ENCODE data around the gene GMEB2.

Gene GMEB2

DNA sequence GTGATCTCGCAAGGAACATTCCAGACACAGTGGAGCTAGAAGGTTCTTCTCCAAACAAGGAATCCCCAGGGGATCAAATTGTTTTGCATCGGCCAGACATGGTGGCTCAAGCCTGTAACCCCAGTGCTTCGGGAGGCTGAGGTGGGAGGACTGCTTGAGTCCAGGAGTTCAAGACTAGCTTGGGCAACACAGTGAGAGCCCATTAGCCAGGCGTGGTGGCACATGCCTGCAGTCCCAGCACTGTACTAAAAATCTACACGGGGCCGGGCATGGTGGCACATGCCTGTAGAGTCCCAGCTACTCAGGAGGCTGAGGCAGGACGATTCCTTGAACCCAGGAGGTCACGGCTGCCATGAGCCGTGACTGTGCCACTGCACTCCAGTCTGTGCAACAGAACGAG is 15.3 kb downstream of the GMEB2 start:
- no peak for DNase-seq

DNA sequence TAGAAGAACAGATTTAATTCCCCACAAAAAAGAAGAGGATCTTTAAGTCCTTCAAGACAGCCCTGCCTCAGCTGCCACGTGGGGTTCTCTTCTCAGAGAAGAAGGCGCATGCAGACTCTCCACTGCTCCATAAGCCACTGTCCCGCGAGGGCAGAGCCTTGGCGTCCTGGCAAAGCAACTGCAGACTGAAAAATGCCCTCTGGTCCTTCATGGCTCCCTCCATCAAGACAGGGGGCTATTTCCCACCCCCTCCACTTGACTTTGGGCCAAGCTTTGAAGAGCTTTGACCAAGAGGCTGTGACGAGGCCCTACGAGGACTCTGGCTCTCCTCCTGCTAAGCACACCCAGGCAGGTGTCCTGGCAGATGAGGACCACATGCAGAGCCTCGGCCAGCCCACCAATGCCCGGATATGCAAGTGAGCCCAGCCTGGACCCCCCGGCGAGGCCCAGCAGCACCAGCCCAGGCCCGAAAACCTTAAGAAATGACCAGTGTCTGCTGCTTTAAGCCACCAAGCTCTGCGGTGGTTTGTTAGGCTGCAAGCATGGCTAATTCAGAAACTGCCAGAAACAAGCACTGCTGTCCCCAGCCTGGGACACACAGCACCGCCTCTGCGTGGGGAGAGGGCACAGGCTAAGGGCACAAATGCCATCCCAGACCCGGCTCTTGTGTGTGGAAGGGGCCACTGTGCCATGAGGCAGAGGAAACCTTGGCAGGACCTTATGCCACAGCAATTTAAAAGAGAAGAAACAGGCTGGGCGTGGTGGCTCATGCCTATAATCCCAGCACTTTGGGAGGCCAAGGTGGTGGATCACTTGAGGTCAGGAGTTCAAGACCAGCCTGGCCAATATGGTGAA is 16.1 kb downstream of the GMEB2 start:
- DNase-seq = no peak

DNA sequence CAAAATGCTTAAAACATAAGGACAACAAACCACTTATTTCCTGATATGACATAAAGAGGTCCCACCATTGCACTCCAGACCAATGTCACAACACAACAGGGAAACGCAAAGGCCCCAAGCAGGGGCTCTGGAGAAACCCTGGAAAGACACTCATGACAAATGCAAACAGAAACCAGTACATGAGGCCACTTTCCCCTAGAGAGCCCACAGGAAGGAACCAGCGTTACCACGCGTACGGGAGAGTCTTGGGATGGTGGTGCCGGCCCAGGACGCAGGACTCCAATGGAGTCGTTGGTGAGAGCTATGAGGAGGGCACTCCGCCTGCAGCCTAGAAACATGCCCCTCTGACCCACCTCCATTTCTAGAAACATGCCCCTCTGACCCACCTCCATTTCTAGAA is 20.2 kb downstream of the GMEB2 start:
- no peak for DNase-seq

DNA sequence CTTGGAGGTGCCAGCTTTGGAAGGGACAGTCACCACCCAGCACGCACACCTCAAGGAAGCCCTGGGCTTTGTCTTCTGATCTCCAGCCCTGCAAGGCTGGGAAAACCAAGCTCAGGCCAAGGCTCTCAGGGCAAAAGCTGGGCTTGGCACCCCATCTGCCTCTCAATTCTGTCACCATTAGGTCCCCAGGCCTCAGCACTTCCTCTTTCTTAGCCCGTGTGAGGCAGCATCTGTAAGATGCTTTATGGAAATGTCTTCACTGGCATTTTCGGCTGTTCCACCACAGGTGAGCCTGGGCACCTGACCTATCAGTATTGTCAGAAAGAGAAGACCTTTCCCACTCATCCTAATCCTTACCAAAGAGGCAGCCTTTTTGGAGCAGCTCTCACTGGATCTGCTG is 24.6 kb downstream of the GMEB2 start:
- no peak for DNase-seq

DNA sequence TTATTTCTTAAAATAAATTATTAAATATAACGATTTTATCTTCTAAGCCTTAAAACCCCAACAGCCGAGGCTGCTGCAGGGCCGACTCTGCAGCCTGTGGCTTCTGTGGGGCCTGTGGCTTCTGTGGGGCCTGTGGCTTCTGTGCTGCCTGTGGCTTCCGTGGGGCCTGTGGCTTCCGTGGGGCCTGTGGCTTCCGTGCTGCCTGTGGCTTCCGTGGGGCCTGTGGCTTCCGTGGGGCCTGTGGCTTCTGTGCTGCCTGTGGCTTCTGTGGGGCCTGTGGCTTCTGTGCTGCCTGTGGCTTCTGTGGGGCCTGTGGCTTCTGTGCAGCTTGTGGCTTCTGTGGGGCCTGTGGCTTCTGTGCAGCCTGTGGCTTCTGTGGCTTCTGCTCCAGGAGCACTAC is 25.2 kb downstream of the GMEB2 start:
- DNase-seq = peak; percentile 44

DNA sequence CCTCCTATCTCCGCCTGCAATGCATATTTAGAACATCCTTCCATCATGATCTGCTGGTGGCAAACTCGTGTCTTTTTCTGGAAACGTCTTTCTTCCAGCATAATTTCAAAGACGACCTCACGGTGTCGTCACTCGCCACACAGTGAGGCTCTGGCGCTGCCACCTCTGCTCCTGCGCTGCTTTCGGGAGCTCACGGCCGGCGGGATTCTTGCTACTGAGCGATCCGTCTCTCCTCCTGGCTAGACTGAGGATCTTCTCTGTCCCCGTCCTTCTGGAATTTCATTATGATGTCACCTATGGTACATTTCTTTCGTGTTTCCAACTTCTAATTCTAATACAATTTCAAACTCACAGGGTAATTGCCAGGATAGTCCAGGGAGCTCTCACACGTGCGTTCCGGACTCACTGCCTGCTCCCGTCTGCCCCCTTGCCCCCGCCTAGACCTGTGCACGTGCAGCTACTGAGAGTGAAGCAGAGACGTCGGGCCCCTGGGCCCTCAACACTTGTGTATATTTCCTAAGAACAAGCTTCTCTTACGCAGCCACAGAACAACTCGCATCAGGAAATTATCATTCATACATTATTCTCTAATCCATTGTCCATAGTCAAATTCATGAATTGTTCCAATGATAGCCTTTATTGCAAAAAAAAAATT is 27.4 kb downstream of the GMEB2 start:
- no peak for DNase-seq

DNA sequence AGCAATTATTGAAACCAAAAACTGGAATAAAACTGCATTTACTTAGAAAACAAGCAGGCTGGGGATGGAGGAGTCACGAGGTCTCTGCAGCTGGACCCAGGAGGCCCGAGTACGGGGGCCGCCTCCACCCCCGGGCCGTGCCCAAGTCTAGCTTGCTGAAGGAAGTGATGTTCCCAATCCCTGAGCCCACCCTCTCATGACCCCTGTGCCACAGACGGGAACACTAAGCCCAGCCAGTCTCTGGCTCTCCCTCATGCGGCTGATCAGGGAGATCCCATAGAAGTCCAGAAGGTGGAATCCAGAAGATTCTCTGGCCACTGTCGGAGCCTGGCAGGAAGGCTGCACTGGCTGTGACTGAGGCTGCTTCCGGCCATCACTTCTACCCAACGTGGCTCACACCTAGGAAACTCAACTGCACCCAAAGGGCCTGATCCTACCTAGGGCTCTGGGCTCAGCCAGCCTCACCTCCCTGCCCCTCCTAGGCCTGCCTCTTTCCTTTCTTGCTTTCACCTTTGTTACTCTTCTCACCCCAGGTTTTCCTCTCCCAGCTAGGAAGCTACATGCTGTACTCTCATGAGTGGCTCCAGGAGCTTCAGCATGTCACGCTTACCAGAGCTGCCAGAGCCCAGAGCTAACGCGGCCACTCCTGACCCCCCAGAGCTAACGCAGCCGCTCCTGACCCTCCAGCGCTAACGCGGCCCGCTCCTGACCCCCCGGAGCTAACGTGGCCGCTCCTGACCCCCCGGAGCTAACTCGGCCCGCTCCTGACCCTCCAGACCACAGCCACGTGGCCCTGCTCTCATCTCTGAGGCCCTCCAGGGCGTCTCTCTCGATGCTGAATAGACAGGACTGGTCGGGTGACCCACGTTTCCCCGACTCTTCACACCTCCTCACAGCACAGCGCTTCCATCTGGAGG is 28.2 kb downstream of the GMEB2 start:
- no peak for DNase-seq

DNA sequence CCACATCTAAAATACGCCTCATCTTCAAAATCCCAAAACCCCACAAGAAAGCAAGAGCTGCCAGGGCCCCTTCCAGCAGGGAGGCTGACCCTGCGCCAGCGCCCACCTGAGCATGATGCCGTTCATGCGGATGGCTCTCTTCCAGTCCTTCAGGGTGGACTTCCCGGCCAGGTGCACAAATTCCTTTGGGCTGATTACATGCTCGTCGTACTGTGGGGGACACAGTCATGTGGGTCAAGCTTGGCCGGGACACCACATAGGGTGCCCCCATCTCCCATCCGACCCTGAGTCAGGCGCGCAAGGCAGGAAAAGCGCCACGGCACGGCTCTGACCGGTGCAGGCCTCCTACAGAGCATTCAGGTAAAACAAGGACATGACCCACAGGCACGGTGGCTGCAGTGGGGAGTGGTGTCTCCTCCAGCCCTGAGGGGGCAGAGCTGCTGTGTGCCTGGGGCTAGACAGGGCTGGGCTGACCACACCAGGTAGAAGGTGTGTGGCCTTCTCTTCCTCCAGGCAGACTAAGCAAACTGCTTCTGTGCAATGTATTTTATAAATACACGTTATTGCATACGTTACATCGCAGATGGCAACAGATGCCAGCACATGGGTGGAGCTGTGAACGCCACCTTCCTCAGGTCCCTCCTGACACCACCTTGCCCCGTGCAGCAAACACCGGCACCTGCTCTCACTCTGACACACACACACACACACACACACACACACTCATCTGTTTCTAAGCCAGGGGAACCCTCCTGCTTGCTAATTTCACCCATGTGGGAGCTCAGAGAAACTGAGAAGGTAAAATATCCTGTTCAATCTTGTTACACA is 29.0 kb downstream of the GMEB2 start:
- no peak for DNase-seq

DNA sequence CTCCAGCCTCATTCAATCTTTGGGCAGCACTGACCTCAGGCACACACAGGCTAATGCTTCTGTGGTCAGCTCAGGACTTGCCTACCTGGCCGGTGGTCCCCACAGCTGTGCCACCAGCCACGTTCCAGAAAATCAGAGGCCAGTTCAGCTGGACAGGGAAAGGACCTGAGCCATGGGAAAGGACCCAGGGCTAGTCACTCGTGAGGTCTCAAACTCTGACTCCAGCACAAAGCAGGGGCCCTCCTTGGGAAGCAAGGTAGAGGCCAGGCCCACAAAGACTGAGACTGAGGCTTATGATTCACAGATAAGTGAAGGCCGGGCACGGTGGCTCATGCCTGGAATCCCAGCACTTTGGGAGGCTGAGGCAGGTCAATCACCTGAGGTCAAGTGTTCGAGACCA is 30.5 kb downstream of the GMEB2 start:
- no peak for DNase-seq

DNA sequence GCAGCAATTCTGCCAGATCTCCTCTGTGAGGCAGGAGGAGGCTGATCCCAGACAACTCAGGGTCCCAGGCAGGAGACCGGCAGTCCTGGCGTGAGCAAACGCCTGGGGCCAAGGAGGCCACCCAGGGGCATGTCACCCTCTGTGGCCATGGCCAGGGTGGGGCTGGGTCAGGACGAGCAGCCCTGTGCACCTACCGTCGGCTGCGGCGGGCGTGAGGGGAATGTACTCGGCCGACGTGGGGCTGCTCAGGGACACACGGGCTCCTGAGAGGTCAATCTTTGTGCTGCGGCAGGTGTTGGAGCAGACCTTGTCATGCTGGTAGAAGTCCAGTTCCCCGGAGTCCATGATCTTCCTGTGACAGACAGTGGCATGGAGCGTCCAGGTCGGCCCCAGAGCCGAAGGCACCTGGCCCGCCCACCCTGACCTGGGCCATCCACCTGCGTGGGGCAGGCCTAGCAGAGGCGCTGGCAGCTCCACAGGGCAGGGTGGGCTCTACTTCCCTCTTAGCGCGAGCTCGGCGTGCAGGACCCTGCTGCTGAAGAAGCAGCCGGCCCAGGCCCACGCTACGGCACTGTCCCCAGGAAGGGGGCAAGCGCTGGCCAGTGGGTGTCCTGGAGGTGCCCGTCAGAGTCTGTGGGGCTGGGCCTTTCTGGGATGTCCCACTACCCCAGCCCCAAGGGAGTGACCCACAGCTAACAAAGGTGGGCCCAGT is 31.3 kb downstream of the GMEB2 start:
- DNase-seq = no peak

DNA sequence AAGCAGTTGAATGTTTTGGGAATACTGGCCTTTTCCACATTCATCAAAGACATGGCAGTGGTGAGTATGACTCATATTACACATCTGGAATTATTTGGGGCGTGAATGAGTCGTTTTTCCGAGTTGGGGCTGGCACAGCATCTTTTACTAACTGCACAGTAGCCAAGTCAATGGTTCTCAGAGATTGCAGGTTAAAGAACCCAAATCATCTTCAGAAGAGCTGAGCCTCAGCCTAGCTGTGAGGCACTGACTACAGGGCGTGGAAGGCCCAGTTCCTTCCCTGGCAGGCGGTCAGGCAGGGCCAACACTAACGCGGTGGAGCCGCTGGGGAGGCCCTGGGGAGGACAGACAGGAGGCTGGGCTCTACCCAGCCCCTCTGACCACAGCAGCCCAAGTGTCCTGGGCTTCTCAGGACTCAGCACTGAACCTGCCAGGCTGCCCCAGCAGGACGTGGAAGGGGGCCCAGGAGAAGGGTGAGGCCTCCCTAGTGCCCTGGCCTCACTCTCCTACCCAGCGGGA is 32.8 kb downstream of the GMEB2 start:
- no peak for DNase-seq

DNA sequence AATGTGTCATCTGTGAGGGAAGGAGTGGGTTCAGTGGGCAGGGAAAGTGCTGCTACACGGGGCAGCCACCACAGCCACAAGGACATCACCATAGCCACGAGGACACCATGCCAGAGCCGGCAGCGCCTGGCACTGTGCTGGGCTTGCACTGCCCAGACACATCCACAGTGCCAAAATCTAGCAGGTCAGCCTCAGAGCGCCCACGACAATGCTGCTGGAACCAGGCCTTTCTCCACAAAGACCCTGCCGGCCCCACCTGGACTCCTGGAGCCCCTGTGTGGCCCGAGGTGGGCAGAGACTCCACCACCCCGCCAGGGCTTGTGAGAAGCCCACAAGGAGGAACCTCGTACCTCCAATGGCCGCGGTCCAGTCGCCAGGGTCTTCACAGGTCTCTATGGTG is 34.2 kb downstream of the GMEB2 start:
- DNase-seq = no peak

DNA sequence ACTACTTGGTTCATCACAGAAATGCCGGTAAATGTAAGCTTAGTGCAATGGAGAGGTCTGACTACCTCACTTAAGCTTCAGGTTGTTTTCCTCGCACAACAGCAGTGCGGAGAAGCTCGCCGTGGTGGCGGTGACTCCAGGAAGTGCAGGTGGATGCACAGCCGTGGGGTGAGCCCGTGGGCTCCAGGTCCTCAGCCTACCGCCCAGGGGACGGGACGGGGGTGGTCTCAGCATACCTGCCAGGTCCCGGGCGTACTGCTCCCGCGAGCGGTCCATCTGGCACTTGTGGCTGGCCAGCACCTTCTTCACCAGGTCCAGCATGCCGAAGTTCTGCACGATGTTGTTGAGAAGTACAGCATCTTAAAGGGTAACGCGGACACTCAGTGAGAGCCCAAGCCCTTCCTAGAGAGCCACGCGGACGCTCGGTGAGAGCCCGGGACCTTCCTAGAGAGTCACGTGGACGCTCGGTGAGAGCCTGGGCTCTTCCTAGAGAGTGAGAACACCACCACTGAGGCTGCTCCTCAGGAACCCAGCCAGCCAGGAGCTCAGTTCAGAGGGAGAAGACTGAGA is 35.0 kb downstream of the GMEB2 start:
- DNase-seq = no peak

DNA sequence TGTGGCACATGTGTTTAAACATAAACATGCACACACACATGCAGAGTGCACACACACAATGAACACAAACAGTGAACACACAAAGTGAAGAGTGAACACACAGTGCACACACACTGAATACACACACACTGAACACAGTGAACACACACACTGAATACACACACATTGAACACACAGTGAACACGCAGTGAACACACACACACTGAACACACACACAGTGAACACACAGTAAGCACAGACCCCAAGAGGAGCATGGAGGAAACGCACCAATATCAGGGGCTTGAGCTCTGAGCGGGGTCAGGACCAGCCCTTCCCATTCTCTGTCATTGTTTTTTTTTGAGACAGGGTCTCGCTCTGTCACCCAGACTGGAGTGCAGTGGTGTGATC is 35.8 kb downstream of the GMEB2 start:
- DNase-seq = no peak

DNA sequence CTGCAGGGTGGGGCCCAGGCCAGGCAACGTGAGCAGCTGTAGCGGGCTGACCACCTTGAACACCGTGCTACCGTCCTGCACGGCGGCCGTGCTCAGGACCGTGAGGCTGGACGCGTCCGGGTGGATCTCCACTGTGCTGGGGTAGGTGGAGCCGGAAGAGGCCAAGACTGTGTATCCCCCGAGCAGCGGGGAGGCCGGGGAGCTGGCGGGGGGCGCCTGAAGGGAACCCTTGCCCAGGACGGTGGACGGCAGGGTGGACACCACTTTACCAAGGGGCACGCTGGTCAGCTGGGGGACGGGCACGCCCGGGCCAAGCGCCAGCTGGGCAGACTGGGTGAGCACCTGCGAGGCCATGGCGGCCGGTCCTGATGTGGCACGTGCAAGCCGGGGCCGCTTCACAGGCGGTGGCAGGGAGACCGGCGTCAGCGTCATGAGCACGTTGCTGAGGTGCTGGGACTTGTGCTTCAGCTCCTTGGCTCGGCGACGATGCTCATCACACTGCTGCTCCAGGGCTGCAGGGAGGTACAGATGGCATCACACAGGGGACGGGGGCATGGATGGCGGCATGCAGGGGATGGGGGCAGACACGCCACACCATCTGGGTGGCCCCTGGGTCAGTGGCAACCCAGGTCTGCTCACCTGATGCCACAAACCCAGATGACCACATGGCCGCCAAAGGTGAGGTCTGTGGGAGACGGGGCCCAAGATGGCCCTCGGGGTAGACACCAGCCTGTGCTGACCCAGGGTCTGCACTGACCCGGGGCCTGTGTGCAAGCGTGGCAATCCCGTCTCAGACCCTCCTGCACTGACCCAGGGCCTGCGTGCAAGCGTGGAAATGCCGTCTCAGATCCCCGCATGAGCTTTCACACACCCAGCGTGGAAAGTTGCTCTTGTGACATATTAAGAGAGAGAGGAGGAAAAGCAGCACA is 36.4 kb downstream of the GMEB2 start:
- DNase-seq = no peak

DNA sequence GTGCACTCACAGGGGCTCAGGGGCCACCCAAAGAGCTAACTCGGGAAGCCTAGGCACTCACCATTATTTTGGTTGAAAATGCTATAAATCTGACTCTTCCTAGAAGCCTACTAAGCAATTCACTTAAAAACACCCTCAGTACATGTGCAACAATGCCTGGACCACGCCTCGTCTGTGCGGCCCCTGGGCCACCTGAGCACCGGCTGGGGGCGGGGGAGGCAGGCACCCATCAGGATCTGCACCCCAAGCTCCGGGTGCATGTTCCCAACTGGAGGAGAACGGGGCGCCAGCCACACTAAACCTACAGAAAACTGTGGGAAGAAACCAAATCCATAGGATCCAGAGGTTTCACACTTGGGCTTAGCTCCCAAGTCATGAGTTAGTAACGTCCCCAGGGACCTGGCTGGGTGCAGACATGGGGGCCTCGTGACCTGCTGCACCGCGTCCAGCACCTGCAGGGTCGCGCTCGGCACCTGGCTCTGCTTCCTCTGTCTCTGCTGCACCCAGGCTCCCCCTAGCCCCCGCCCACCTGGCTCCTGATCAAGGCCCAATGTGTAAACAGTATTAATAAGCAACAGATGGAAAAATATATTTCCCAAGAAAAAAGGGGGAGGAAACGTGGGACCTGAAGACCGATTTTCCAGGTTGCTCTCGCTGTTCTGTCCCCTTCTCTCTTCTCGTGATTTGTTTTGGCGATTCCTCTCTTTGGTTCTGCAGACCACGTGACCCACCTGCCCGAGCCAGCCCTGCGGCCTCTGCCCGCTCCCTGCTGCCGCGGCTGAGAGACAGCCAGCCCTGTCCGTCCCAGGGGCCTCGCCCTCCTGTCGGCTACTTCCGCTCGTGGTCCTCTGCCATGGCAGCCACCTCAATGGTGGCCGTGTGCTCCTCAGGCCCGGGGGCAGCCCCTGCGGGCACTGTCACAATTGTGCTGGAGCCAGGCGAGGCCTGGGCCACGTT is 37.4 kb downstream of the GMEB2 start:
- DNase-seq = no peak

DNA sequence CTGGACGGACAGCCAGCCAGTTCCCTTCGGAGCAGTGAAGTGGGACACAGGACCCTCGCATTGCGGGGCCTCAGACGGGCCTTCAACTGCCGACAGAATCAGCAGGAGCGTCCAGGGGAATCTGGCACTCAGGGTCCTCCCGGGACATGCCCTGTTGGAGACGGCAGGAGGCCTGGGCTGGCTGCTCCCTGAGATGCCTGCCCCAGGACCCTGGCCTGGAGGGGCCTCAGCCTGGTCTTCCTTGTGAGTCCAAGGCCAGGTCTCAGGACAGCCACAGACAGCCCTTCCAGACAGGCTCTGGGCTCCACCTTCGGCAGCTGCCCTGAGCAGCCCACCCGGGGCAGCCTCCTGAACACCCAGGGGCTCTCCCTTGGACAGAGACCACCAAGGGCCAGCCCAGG is 38.3 kb downstream of the GMEB2 start:
- DNase-seq = no peak

DNA sequence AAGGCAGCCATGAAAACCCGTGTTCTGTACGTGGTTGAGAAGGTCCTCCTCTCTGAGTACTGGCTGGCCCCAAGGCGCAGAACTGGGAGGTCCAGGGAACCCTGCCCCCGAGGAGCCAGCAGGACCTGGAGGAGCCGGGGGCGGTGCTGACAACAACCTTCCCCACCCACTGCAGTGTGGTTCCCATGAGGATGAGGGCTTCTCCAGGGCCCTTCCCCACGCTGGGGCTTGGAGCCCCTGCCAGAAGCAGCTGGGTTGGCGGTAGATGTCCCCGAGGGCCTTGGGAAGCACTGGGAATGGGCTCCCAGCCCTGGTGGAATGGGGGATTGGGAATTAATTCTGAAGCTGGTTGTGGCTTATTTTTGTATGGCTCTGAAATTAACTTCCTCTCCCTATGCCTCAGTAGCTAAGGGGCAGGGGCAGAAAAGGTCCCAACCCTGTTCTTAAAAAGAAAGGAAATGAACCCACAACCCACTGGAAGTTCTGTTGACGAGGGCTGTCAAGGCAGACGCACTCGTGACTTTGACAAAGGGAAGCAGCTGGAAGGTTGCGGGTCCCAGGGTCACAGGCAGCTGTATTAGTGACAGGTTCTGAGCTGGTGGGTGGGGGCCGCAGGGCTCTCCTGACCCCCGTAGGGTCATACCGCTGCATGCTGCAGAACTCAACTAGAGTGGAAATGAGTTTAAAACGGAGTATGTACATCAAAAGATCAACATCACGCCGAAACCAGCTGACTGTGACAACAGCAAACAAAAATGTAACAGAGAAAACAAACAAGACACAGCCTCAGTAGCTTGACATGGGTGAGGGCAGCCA is 38.9 kb downstream of the GMEB2 start:
- DNase-seq = peak; percentile 27
